Nephron (organoid): ENCODE measurements around the gene VWA1.

ENCODE experiments used
- H3K27ac Mint-ChIP-seq, 3 experiments: 2 replicates each; pipeline ENCODE4 v1.8.0; 2020; ENCODE audit warnings: mixed read lengths in 3 of 3, mild to moderate bottlenecking in 2 of 3, moderate library complexity in 1 of 3
- H3K27me3 Mint-ChIP-seq: 2 replicates; pipeline ENCODE4 v1.8.0; 2021; ENCODE audit warnings: low read depth, mild to moderate bottlenecking, moderate library complexity, mixed read lengths
- H3K36me3 Mint-ChIP-seq: 2 replicates; pipeline ENCODE4 v1.8.0; 2020; ENCODE audit warnings: low read depth, mixed read lengths
- H3K4me1 Mint-ChIP-seq: 2 replicates; pipeline ENCODE4 v1.8.0; 2020; ENCODE audit warnings: mixed read lengths
- H3K4me3 Mint-ChIP-seq, 3 experiments: 2 replicates each; pipeline ENCODE4 v1.8.0; 2020; ENCODE audit warnings: mild to moderate bottlenecking in 3 of 3, mixed read lengths in 3 of 3, moderate library complexity in 2 of 3
- H3K9me3 Mint-ChIP-seq: 2 replicates; pipeline ENCODE4 v1.8.0; 2020; ENCODE audit warnings: mixed read lengths
- TF ChIP-seq, protein P1 (sequence below), 3 experiments: fragments of 200-600 bp; sonication (generic); IDR thresholded peaks; one replicate each; pipeline ENCODE4 v1.5.0; 2021; ENCODE audit warnings: antibody characterized with exemption in 3 of 3; ENCODE audit not compliant: unreplicated experiment in 3 of 3

VWA1 gene

DNA sequence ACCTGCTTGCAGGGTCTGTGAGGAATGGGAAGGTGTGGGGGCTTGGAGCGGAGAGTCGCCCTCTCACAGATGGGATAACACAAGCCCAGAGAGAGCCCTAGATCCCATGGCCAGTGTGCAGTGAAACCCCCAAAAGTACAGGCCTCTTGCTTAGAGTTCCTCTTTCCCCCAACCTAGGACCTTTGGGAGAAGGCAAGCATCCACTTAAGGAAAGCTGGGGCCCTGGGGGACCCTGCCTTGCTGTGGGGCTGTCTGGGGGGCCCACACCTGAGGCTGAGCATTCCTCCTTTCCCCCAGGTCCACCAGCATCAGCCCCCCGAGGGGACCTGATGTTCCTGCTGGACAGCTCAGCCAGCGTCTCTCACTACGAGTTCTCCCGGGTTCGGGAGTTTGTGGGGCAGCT lies 1.1 kb downstream of the VWA1 start:
- peak overlapping the region in 2 of 3 experiments; percentile 47 to 50 for H3K27ac Mint-ChIP-seq
- peak overlapping the region; percentile 82 to 85 (median 83) for H3K4me3 Mint-ChIP-seq
- H3K27me3 Mint-ChIP-seq: no peaks in the 10 kb centered on the region
- H3K4me1 Mint-ChIP-seq: peaks cover 23% of the 10 kb centered on the region
- TF ChIP-seq, protein P1, sequence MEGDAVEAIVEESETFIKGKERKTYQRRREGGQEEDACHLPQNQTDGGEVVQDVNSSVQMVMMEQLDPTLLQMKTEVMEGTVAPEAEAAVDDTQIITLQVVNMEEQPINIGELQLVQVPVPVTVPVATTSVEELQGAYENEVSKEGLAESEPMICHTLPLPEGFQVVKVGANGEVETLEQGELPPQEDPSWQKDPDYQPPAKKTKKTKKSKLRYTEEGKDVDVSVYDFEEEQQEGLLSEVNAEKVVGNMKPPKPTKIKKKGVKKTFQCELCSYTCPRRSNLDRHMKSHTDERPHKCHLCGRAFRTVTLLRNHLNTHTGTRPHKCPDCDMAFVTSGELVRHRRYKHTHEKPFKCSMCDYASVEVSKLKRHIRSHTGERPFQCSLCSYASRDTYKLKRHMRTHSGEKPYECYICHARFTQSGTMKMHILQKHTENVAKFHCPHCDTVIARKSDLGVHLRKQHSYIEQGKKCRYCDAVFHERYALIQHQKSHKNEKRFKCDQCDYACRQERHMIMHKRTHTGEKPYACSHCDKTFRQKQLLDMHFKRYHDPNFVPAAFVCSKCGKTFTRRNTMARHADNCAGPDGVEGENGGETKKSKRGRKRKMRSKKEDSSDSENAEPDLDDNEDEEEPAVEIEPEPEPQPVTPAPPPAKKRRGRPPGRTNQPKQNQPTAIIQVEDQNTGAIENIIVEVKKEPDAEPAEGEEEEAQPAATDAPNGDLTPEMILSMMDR (IDR thresholded peaks at IDR 0.05; ENCODE audit: unreplicated experiment in 3 of 3): no peak
- no peaks in the 10 kb centered on the region for H3K36me3 Mint-ChIP-seq
- no peaks in the 10 kb centered on the region for H3K9me3 Mint-ChIP-seq

DNA sequence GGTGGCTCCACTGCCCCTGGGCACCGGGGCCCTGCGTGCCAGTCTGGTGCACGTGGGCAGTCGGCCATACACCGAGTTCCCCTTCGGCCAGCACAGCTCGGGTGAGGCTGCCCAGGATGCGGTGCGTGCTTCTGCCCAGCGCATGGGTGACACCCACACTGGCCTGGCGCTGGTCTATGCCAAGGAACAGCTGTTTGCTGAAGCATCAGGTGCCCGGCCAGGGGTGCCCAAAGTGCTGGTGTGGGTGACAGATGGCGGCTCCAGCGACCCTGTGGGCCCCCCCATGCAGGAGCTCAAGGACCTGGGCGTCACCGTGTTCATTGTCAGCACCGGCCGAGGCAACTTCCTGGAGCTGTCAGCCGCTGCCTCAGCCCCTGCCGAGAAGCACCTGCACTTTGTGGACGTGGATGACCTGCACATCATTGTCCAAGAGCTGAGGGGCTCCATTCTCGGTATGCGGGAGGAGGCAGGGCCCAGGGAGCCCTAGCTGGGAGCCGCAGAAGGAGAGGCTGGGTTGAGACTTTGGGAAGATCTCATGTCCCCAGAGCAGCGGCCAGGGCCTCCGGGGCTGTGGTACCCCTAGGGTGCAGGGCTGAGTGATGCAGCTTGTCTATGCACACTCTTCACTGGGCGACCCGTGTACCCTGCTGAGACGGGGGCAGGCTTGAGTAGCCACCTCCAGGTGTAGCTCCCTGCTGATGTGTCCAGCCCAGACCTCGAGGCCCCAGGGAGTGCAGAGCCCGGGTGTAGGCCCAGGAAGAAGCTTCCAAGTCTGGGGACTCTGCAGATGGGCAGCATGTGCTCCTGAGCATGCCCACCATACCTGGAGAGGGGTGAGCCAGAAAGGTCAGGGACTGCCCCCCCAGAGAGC lies 1.8 kb downstream of the VWA1 start:
- Mint-ChIP-seq H3K4me3 (peak overlapping the region in 2 of 3 experiments; percentile 82 to 83), H3K27ac (no peak overlapping the region), H3K9me3 (no peaks in the 10 kb centered on the region), H3K36me3 (no peaks in the 10 kb centered on the region), H3K27me3 (no peaks in the 10 kb centered on the region), H3K4me1 (peaks cover 22% of the 10 kb centered on the region)
- TF ChIP-seq, protein P1 (IDR thresholded peaks at IDR 0.05; ENCODE audit: unreplicated experiment in 3 of 3): no peak

DNA sequence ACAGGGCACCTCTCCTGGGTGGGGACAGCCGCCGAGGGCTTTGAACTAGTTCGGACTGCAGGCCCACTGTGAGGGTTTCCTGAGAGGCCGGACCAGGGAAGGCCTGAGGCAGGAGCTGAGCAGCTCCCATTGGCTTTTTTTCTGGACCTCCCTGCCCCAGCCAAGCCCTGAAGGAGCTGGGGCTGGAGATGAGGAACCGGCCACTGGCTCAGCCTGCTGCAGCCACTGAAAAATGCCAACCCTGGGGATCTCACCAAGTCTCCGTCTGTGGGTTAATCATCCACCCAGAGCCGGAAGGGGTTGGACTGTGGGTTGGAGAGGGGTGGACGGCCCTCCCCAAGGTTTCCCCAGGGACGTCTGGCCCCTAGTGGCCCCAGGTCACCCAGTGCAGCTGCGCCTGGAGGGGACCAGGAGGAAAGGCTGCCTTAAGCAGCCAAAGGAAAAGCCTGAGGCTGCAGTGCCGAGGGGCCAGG lies 2.5 kb downstream of the VWA1 start:
- no peaks in the 10 kb centered on the region for H3K27me3 Mint-ChIP-seq
- H3K9me3 Mint-ChIP-seq: no peaks in the 10 kb centered on the region
- H3K4me1 Mint-ChIP-seq: peaks cover 19% of the 10 kb centered on the region
- TF ChIP-seq, protein P1 (IDR thresholded peaks at IDR 0.05; ENCODE audit: unreplicated experiment in 3 of 3): no peak
- H3K36me3 Mint-ChIP-seq: no peaks in the 10 kb centered on the region
- H3K4me3 Mint-ChIP-seq: no peak overlapping the region
- peak overlapping the region in 1 of 3 experiments; percentile 64 for H3K27ac Mint-ChIP-seq

DNA sequence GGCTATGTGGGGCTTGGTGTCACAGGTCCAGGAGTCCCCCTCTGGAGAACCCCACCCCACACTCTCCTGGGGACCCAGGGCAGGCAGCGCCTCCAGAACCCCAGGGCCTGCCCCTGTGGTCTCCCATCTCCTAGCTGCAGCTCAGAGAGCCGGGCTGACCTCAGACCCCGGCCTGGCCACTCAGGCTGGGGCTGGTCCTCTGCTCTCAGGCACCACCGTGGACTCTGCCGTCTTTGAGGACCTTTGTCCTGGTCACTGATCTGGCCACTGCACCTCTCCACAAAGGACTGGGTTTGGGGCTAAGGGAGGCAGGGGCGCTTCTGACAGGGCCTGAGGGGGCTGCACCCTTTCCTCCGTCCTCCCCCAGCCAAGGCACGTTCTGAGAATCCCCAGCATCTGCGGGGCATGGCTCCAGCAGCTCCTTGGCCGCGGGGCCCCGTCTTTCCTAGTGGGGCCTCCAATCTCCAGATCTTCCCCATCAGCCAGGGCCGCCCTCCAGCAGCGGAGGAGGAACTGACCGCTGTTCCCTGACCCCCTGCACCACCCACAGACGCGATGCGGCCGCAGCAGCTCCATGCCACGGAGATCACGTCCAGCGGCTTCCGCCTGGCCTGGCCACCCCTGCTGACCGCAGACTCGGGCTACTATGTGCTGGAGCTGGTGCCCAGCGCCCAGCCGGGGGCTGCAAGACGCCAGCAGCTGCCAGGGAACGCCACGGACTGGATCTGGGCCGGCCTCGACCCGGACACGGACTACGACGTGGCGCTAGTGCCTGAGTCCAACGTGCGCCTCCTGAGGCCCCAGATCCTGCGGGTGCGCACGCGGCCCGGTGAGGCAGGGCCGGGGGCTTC lies 3.3 kb downstream of the VWA1 start:
- Mint-ChIP-seq H3K36me3 (no peaks in the 10 kb centered on the region), H3K27ac (peak overlapping the region in 1 of 3 experiments; percentile 54), H3K27me3 (no peaks in the 10 kb centered on the region), H3K4me1 (peaks cover 19% of the 10 kb centered on the region), H3K9me3 (no peaks in the 10 kb centered on the region), H3K4me3 (peak overlapping the region in 2 of 3 experiments; percentile 52 to 58)
- TF ChIP-seq, protein P1 (IDR thresholded peaks at IDR 0.05; ENCODE audit: unreplicated experiment in 3 of 3): no peak

DNA sequence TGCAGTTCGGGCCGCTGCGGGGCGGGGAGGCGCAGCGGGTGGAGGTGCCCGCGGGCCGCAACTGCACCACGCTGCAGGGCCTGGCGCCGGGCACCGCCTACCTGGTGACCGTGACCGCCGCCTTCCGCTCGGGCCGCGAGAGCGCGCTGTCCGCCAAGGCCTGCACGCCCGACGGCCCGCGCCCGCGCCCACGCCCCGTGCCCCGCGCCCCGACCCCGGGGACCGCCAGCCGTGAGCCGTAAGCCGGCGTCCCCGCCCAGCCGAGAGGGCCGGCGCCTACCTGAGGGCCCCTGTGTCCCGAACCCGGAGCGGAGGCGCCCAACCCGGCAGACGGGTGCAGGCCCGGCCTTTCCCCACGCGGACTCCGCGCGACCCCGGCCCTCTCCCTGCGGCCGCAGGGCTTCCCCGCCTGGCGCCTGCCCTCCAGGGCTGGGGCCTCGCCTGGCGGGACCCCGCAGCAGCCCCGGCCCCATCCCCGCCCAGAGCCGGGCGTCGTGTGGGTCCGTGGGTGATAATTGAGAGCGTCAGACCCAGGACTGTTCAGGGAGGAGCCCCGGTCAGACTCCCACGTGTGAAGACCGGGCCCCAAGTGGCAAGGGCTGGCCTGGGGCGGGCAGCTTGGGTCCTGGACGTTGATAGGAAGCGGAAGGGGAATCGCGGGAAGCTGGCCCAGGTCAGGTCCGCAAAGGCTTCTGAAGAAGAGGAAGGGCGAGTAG lies 4.2 kb downstream of the VWA1 start:
- Mint-ChIP-seq H3K27me3 (no peaks in the 10 kb centered on the region), H3K4me3 (no peak overlapping the region), H3K4me1 (peaks cover 19% of the 10 kb centered on the region), H3K9me3 (no peaks in the 10 kb centered on the region), H3K27ac (no peak overlapping the region), H3K36me3 (no peaks in the 10 kb centered on the region)
- TF ChIP-seq, protein P1 (IDR thresholded peaks at IDR 0.05; ENCODE audit: unreplicated experiment in 3 of 3): no peak
